NT2/D1 (cell line): ENCODE measurements around the gene RAD50.
"Not testable (repeated sequence)": the region's sequence is repeated elsewhere in the genome, so short reads cannot be mapped to it uniquely, and the experiment has no call there.

Source experiments
- DNase-seq: peaks from one replicate; pipeline ENCODE4 v3.0.0-alpha.2; 2011; ENCODE audit warnings: low read depth, low spot score
- H3K27me3 ChIP-seq: 2 replicates; pipeline ENCODE4 v1.6.0; 2011; ENCODE audit warnings: mild to moderate bottlenecking; ENCODE audit not compliant: insufficient read length, insufficient read depth
- H3K36me3 ChIP-seq: 2 replicates; pipeline ENCODE4 v1.6.1; 2011; ENCODE audit warnings: mild to moderate bottlenecking, low read length, mixed read lengths; ENCODE audit not compliant: insufficient read depth, insufficient read length
- H3K4me1 ChIP-seq: 2 replicates; pipeline ENCODE4 v1.5.1; 2011; ENCODE audit not compliant: insufficient read depth, insufficient read length
- H3K4me3 ChIP-seq: 2 replicates; pipeline ENCODE4 v1.5.1; 2011; ENCODE audit warnings: low read depth; ENCODE audit not compliant: insufficient read length
- H3K9ac ChIP-seq: 2 replicates; pipeline ENCODE4 v1.6.0; 2011; ENCODE audit warnings: low read depth; ENCODE audit not compliant: insufficient read length
- H3K9me3 ChIP-seq: 2 replicates; pipeline ENCODE4 v1.5.1; 2011; ENCODE audit warnings: mild to moderate bottlenecking, low read length; ENCODE audit not compliant: insufficient read depth
- SUZ12 ChIP-seq: IDR thresholded peaks from 2 replicates; pipeline ENCODE4 v1.6.1; 2011; ENCODE audit not compliant: insufficient read length, insufficient read depth; ENCODE audit errors: extremely low read depth
- YY1 ChIP-seq: IDR thresholded peaks from 2 replicates; pipeline ENCODE4 v1.6.1; 2011; ENCODE audit not compliant: insufficient read length, insufficient read depth
- ZNF274 ChIP-seq: IDR thresholded peaks from 2 replicates; pipeline ENCODE4 v1.6.1; 2011; ENCODE audit warnings: mild to moderate bottlenecking, low read depth, low read length

The RAD50 gene

DNA sequence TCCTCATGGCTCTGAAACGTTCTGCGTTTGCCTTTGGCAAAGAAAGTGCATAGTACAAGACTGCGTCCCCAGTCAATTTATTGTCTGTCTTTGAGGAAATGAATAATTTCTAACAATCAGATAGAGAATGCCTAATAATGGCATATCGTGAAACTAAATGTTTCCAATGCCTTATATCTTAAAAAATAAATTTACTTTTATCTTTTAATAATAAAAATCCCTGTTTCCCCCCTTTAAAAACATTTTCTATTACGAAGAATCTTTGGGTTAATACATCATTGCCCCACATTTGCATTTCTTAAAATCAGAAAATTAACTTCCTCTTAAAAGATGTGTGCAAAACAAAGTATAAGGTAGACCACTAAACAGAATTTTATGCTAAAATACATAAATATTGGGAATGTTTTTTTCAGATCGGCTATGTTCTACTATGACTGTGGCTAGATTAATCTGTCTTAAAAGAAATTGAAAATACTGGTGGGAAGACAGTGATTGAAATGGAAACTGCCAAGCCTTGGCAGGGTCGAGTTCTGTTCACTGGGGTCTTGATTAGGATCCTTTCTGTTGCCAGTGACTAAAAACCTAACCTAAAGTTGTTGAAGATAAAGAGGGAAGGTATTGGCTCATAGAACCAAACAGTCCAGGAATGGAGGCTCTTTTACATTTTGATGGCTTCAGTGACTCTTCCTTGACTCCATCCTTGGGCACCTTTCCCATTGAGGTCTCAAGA lies 13.1 kb upstream of the RAD50 start, which contains the start of gene IL5:
TSS of gene IL5 (minus strand) at position 51 of the 730 bp plus-strand sequence. CDS start at position 7, 44 bp downstream.
- Histone ChIP-seq H3K36me3 (no peaks in the 10 kb centered on the region), H3K4me3 (no peak within 1 kb of the TSS), H3K27me3 (no peaks in the 10 kb centered on the region), H3K9ac (no peak within 1 kb of the TSS), H3K4me1 (peaks cover 3% of the 10 kb centered on the region), H3K9me3 (no peaks in the 10 kb centered on the region; the same call in 1 of the 2 replicates)
- TF ChIP-seq YY1 (no peak), ZNF274 (no peak), SUZ12 (no peak)
- DNase-seq: no peak

DNA sequence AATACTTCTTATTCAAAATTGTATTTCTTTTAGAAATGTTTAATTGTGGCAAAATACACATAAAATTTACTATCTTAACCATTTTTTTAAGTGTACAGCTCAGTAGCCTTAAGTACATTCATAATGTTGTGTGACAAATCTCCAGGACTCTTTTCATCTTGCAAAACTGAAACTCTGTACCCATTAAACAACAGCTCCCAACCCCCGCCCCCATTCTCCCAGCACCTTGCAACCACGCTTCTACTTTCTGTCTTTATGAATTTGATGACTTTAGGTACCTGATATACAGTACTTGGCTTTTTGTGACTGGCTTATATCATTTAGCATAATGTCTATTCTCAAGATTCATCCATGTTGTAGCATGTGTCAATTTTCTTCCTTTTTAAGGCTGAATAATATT lies 10.7 kb upstream of the RAD50 start:
- Histone ChIP-seq H3K4me3 (no peak overlapping the region), H3K4me1 (no peaks in the 10 kb centered on the region), H3K27me3 (no peaks in the 10 kb centered on the region), H3K36me3 (no peaks in the 10 kb centered on the region), H3K9ac (no peak overlapping the region), H3K9me3 (no peaks in the 10 kb centered on the region; the same call in 1 of the 2 replicates)
- TF ChIP-seq SUZ12 (no peak), YY1 (no peak), ZNF274 (no peak)
- DNase-seq: no peak

DNA sequence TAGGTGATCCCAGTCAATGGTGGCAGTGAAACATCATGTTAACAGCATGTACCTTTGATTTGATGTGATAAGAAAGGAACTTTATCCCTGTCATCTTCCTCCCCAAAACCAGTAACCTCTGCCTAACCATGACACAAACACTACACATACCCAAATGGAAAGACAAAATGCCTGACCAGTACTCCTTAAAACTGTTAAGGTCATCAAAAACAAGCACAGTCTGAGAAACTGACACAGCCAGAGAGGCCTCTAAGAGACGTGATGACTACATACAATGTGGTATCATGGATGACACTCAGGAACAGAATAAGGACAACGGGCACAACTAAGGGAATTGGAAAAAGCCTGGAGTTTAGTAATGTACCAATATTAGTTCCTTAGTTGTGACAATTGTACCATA lies 9.5 kb upstream of the RAD50 start:
- DNase-seq: no peak
- Histone ChIP-seq H3K27me3 (no peaks in the 10 kb centered on the region), H3K9ac (no peak overlapping the region), H3K4me3 (no peak overlapping the region), H3K9me3 (no peaks in the 10 kb centered on the region; the same call in 1 of the 2 replicates), H3K4me1 (no peaks in the 10 kb centered on the region), H3K36me3 (no peaks in the 10 kb centered on the region)
- TF ChIP-seq YY1 (no peak), ZNF274 (no peak), SUZ12 (no peak)

DNA sequence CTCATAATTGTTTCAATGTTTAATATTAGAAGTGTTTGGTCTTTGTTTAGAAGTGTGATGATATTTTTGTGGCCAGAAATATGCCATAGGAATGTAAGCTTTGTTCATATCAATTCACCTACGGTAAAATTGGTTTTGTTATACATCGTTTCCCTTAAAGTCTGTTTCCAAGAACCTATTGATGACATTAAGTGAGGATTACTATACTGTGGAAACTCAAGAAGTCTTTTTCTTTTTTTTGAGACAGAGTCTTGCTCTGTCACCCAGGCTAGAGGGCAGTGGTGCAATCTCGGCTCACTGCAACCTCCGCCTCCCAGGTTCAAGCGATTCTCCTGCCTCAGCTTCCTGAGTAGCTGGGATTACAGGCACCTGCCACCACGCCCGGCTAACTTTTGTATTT lies 7.9 kb upstream of the RAD50 start:
- not testable (repeated sequence) for DNase-seq, H3K4me1 ChIP-seq, H3K27me3 ChIP-seq, H3K36me3 ChIP-seq, H3K4me3 ChIP-seq, H3K9me3 ChIP-seq, H3K9ac ChIP-seq

DNA sequence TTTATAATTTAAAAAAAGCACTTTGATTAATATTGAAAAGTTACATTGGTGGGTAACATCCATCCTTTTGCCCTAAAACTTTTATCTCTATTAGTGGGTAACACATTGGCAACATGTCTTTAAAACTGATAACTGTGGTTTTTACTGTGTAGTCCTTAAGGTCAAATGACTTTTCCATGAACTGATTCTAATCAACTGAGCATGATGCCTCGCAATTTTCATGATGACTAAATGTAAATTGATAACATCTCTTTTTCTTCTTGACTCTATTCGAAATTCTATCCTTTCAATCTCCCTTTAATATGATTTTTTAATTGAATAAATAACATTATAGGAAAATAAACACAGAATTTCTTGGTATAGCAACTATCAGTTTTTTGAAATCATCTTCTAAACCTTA lies 7.2 kb upstream of the RAD50 start:
- Histone ChIP-seq H3K36me3 (no peaks in the 10 kb centered on the region), H3K4me3 (no peak overlapping the region), H3K27me3 (no peaks in the 10 kb centered on the region), H3K9me3 (no peaks in the 10 kb centered on the region; the same call in 1 of the 2 replicates), H3K4me1 (no peaks in the 10 kb centered on the region), H3K9ac (no peak overlapping the region)
- TF ChIP-seq ZNF274: no peak
- TF ChIP-seq SUZ12: no peak
- TF ChIP-seq YY1: no peak
- no peak for DNase-seq

DNA sequence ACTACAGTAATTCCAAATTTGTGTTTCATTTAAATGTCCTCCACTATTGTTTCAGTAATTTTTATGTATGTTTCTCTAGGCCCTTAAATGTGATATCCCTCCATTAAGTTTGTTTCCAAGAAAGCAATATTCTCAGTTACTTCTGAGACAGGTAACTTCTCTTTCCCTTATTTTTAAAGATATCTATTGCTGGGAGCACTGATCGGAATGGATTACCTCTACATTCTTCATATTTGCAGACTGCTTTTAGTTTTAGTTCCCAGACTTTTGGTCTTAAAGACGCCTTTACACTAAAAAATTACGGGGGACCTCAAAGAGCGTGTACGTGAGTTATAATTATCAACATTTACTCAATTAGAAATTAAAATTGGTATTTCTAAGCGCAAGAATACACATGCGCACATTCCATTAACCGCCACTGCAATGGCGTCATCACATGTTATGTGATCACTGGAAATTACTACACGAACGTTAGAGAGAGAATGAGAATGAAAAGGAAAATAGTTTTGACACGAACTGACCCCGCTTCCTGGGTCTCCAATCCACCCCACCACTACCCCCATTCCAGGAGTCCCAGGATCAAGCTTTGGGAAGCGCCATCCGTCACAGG lies 519 bp upstream of the RAD50 start:
- no peak for TF ChIP-seq YY1
- TF ChIP-seq ZNF274: no peak
- TF ChIP-seq SUZ12: no peak
- peak overlapping the region; percentile 44 for H3K9ac ChIP-seq
- no peaks in the 10 kb centered on the region for H3K9me3 ChIP-seq

DNA sequence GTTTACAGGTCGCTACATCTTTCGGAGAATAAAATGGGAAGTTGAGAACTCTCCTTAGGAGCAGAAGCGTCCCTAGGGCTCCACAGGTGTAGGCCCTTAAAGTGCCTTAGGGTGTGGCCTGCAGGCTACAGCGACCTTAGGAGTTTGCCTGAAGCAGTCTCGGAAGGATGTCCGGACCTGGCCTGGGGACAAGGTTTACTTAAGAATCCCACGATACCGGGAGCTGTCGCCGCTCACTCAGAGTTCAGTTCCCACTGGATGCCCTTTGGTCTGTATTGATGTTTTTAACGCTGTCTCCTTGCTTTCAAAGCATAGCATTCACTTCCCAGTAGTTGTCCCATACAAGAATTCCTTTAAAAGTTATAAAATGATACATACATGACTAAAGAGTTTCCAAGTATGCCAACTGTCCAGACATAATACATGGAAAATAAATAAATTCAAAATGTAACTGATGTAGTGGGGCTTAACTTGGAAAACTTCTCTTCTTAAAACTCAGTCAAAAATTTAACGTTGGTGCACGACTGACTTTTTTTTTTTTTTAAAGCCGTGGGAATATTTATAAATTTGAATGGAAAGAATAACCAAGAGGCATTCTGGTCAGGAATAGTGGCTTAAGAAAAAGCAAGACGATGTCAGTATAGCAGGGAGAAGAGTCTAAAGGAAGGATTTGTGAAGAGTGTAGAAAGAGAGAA lies 848 bp downstream of the RAD50 start:
- Histone ChIP-seq H3K9me3 (peaks cover 12% of the 10 kb centered on the region), H3K4me3 (peak overlapping the region; percentile 72), H3K36me3 (peaks cover 25% of the 10 kb centered on the region), H3K9ac (peak overlapping the region; percentile 86), H3K4me1 (no peaks in the 10 kb centered on the region), H3K27me3 (no peaks in the 10 kb centered on the region)
- no peak for DNase-seq
- TF ChIP-seq ZNF274 (no peak), SUZ12 (no peak)

More for the DNA sequence above, 519 bp upstream of the RAD50 start:
- DNase-seq: no peak
- Histone ChIP-seq H3K4me3 (peak overlapping the region; percentile 72), H3K4me1 (no peaks in the 10 kb centered on the region), H3K27me3 (no peaks in the 10 kb centered on the region), H3K36me3 (peaks cover 17% of the 10 kb centered on the region)
